ENCODE results near the gene BCAS4.

BCAS4 gene

DNA sequence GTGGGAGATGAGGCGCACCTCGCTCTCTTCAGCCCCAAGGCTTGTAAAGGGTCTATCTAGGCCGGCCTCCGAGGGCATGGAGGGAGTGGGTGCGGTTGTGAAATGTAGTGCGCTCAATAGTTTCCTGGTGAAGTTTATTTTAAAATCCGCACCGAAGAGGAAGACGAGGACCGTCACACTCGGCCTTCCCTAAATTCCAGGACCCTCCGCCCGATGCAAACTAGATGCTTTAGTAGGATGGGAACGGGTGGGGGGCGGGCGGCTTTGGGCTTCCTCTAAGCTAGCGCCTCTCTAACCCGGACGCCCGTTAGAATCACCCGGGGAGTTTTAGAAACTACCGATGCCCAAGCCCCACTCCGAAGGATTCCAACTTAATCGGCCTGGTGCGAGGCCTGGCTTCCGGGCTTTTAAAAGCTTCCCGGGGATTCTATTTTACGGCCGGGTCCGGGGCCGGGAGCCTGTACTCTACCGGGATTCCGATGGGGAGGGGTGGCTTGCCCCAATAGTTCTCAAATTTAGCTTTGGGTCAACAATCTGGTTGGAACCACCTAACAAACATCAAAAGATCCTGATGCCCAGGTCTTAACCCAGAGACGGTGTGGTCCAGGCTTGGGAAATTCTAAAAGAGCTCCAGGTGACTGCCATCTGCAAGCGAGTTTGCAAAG is 548 bp upstream of the BCAS4 start:
- TF ChIP-seq REST (IDR thresholded peaks at IDR 0.05; ENCODE audit: low read depth) = no peak

GRCh38 chr20:50797142-50797541 is 2.3 kb downstream of the BCAS4 start:
- no peak for TF ChIP-seq FOXM1 (IDR thresholded peaks at IDR 0.05; ENCODE audit: borderline replicate concordance, low read depth)
- no peak for TF ChIP-seq ZBTB7A (IDR thresholded peaks at IDR 0.05; ENCODE audit: low read depth)
- no peak for TF ChIP-seq TAF1 (IDR thresholded peaks at IDR 0.05; ENCODE audit: low read depth)
- no peak for TF ChIP-seq REST (IDR thresholded peaks at IDR 0.05; ENCODE audit: low read depth)
- TF ChIP-seq TCF12 (IDR thresholded peaks at IDR 0.05; ENCODE audit: low read depth) = no peak
- TF ChIP-seq TEAD4 (IDR thresholded peaks at IDR 0.05) = no peak
- no peak for TF ChIP-seq EGR1 (IDR thresholded peaks at IDR 0.05)
- no peak for TF ChIP-seq CEBPB (IDR thresholded peaks at IDR 0.05)
- TF ChIP-seq CREB1 (IDR thresholded peaks at IDR 0.05; ENCODE audit: low read depth) = no peak
- TF ChIP-seq YY1 (IDR thresholded peaks at IDR 0.05; ENCODE audit: low read depth) = no peak
- TF ChIP-seq MAX (IDR thresholded peaks at IDR 0.05) = no peak
- TF ChIP-seq EP300 (IDR thresholded peaks at IDR 0.05; ENCODE audit: borderline replicate concordance) = no peak
- no peak for TF ChIP-seq NFIC (IDR thresholded peaks at IDR 0.05)
- no peak for TF ChIP-seq RAD21 (IDR thresholded peaks at IDR 0.05; ENCODE audit: low read depth)
- TF ChIP-seq USF1 (IDR thresholded peaks at IDR 0.05) = no peak

DNA sequence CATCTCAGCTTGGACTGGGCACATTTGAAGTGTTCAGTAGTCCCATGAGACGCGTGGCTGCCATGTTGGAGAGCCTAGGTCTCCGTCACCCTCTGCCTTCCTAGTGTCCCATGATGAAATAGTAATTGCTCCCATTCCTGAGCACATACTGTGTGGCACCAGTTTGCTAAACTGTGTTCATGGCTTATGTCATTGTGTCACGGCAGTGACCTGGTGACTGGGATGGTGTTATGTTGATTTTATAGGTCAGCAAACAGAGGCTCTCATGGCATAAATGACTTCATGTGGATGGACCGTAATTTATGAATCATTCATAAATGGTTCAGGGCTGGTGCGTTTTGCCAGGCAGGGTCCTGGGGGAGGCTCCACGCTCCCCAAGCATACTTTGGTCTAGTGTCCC is 3.8 kb downstream of the BCAS4 start:
- TF ChIP-seq ZBTB7A (IDR thresholded peaks at IDR 0.05; ENCODE audit: low read depth) = no peak
- no peak for TF ChIP-seq TAF1 (IDR thresholded peaks at IDR 0.05; ENCODE audit: low read depth)
- TF ChIP-seq YY1 (IDR thresholded peaks at IDR 0.05; ENCODE audit: low read depth) = no peak
- TF ChIP-seq EGR1 (IDR thresholded peaks at IDR 0.05) = no peak
- TF ChIP-seq TEAD4 (IDR thresholded peaks at IDR 0.05) = no peak
- TF ChIP-seq RAD21 (IDR thresholded peaks at IDR 0.05; ENCODE audit: low read depth) = no peak
- TF ChIP-seq USF1 (IDR thresholded peaks at IDR 0.05) = no peak
- no peak for TF ChIP-seq REST (IDR thresholded peaks at IDR 0.05; ENCODE audit: low read depth)

DNA sequence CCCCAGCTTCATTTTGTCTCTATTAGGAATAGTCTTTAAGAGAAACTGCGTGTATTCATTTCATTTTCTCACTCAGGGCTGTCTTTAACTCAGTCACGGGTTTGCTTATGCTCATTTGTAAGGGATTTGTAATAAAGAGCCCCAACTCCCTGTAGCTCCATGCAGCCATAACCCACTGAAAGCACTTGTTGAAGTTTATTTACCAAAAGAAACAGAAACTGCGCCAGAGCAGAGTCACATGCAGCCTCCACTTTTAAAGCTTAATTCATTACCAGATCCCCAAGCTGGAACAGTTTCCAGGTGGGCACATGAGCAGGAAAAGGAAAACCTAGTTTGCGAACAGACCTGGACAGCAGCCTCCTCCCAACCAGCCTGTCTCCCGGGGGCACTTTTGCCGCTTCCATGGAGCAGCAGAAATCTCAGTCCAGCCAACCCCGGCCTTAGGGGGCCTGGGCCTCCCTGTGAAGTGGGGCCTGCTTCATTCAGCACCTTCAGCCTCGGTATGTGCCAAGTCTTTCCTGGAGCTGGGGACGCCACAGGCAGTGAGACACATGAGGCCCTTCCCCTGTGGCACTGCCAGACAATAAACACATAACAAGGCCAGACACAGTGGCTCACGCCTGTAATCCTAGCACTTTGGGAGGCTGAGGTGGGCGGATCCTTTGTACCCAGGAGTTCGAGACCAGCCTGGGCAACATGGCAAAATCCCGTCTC is 4.5 kb downstream of the BCAS4 start:
- TF ChIP-seq EP300 (IDR thresholded peaks at IDR 0.05; ENCODE audit: borderline replicate concordance) = no peak
- no peak for TF ChIP-seq TEAD4 (IDR thresholded peaks at IDR 0.05)
- no peak for TF ChIP-seq USF1 (IDR thresholded peaks at IDR 0.05)
- no peak for TF ChIP-seq CREB1 (IDR thresholded peaks at IDR 0.05; ENCODE audit: low read depth)
- TF ChIP-seq ZBTB7A (IDR thresholded peaks at IDR 0.05; ENCODE audit: low read depth) = no peak
- no peak for TF ChIP-seq MAX (IDR thresholded peaks at IDR 0.05)
- TF ChIP-seq EGR1 (IDR thresholded peaks at IDR 0.05) = no peak
- TF ChIP-seq REST (IDR thresholded peaks at IDR 0.05; ENCODE audit: low read depth) = no peak
- no peak for TF ChIP-seq RAD21 (IDR thresholded peaks at IDR 0.05; ENCODE audit: low read depth)

Data from Ishikawa (cell line).